Tibial artery (tissue), 4 donors: Measurements from ENCODE around the gene PTPRU.

Experiments used
- DNase-seq, 2 donors: peaks; one replicate each; pipeline ENCODE4 v3.0.0-alpha.2; 2019
- H3K27ac ChIP-seq, 2 donors: fragments of 200-600 bp; sonication (generic) in 1 of 2; 1 replicate in 1 of 2; 2 replicates in 1 of 2; pipeline ENCODE4 v1.5.1; 2018 to 2019; ENCODE audit warnings: mild to moderate bottlenecking in 1 of 2
- H3K27me3 ChIP-seq, 2 donors: fragments of 200-600 bp; sonication (generic) in 1 of 2; one replicate each; pipeline versions ENCODE4 v1.5.1 to v1.6.0; 2016 to 2019
- H3K36me3 ChIP-seq, 3 donors: fragments of 200-600 bp; sonication (generic) in 2 of 3; one replicate each; pipeline ENCODE4 v1.5.1; 2016 to 2019; ENCODE audit warnings: mild to moderate bottlenecking in 2 of 3
- H3K4me1 ChIP-seq, 4 donors: fragments of 200-600 bp; sonication (generic) in 2 of 4; 1 replicate in 3 of 4; 2 replicates in 1 of 4; pipeline ENCODE4 v1.5.1; 2016 to 2019
- H3K4me3 ChIP-seq, 2 donors: fragments of 200-600 bp; sonication (generic) in 1 of 2; 1 replicate in 1 of 2; 2 replicates in 1 of 2; pipeline ENCODE4 v1.5.1; 2018 to 2019; ENCODE audit warnings: mild to moderate bottlenecking in 2 of 2
- H3K9me3 ChIP-seq, 3 donors: fragments of 200-600 bp; sonication (generic) in 1 of 3; one replicate each; pipeline ENCODE4 v1.5.1; 2016 to 2019
- intact Hi-C: fragments of 100-400 bp; cut with DNase I; formaldehyde crosslinking; loops from one replicate; pipeline ENCODE4 v1.15.0; 2023; ENCODE audit warnings: low total_unique reads
- TF ChIP-seq, protein P1 (sequence below), 2 experiments: fragments of 200-600 bp in 1 of 2; fragments of 450-650 bp in 1 of 2; IDR thresholded peaks; one replicate each; pipeline ENCODE4 v1.5.1; 2017 to 2019; ENCODE audit warnings: antibody characterized with exemption in 2 of 2, mild to moderate bottlenecking in 1 of 2, moderate library complexity in 1 of 2

The PTPRU gene

DNA sequence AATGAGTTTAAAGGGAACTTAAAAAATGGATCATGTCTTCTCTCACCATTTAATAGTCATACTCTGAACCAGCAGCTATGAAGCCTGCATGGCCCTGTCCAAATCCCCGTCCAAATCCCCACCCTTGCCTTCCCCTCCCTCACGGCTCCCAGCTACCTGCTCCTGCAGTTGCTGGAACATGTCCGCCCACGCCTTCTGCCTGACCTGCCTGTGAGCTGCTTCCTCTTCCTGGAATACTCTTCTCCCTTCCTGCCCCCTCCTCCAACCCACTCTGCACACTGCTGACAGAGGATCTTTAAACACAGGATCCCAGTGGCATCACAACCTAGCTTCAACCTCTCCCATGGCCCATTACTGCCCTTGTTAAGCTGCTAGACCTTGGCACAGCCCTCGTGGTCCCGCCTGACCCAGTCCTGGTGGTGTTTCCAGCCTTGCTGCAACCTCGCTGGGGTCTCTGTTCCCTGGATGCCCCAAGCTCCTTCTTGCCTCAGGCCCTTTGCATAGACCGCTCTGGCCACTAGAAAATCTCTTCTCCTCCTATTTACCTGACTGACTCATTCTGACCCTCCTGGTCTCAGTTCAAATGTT lies 118.3 kb downstream of the PTPRU start:
- Histone ChIP-seq H3K27ac (no peak overlapping the region), H3K36me3 (no peaks in the 10 kb centered on the region), H3K9me3 (no peaks in the 10 kb centered on the region), H3K4me1 (no peaks in the 10 kb centered on the region), H3K4me3 (no peak overlapping the region), H3K27me3 (peaks cover 0 to 40% of the 10 kb centered on the region in 2 donors)
- no peak for DNase-seq
- TF ChIP-seq, protein P1, sequence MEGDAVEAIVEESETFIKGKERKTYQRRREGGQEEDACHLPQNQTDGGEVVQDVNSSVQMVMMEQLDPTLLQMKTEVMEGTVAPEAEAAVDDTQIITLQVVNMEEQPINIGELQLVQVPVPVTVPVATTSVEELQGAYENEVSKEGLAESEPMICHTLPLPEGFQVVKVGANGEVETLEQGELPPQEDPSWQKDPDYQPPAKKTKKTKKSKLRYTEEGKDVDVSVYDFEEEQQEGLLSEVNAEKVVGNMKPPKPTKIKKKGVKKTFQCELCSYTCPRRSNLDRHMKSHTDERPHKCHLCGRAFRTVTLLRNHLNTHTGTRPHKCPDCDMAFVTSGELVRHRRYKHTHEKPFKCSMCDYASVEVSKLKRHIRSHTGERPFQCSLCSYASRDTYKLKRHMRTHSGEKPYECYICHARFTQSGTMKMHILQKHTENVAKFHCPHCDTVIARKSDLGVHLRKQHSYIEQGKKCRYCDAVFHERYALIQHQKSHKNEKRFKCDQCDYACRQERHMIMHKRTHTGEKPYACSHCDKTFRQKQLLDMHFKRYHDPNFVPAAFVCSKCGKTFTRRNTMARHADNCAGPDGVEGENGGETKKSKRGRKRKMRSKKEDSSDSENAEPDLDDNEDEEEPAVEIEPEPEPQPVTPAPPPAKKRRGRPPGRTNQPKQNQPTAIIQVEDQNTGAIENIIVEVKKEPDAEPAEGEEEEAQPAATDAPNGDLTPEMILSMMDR (IDR thresholded peaks at IDR 0.05), result no peak
- intact Hi-C loops, result no loop called here

GRCh38 chr1:29355375-29355774 lies 119.1 kb downstream of the PTPRU start:
- Histone ChIP-seq H3K9me3 (no peaks in the 10 kb centered on the region), H3K4me1 (no peaks in the 10 kb centered on the region), H3K36me3 (no peaks in the 10 kb centered on the region), H3K4me3 (no peak overlapping the region), H3K27ac (no peak overlapping the region), H3K27me3 (peaks cover 0 to 33% of the 10 kb centered on the region in 2 donors)
- intact Hi-C loops, result no loop called here
- TF ChIP-seq, protein P1 (IDR thresholded peaks at IDR 0.05), result no peak
- no peak for DNase-seq

DNA sequence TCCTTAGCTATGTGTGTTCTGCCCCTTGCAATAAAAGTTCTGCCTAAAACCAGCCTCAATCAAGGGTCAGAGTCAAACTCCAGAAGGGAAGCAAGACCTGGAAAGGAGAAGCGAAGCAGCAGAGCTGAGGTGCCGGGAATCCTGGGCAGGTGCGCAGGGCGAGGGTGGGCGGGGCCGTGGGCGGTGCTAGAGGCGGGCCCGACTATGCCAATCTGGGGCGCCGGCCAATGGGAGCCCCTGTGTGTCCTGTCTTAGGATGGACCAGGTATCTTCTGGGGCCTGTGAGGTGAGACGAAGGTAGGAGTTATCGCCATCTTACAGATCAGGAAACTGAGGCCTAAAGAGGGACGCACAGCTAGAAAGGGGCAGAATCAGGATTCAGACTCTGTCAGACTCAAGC lies 120.3 kb downstream of the PTPRU start:
- Histone ChIP-seq H3K27ac (no peak overlapping the region), H3K4me3 (no peak overlapping the region), H3K36me3 (no peaks in the 10 kb centered on the region), H3K4me1 (no peaks in the 10 kb centered on the region), H3K9me3 (no peaks in the 10 kb centered on the region), H3K27me3 (peaks cover 0 to 31% of the 10 kb centered on the region in 2 donors)
- TF ChIP-seq, protein P1 (IDR thresholded peaks at IDR 0.05), result no peak
- intact Hi-C loops, result no loop called here
- DNase-seq, result no peak

DNA sequence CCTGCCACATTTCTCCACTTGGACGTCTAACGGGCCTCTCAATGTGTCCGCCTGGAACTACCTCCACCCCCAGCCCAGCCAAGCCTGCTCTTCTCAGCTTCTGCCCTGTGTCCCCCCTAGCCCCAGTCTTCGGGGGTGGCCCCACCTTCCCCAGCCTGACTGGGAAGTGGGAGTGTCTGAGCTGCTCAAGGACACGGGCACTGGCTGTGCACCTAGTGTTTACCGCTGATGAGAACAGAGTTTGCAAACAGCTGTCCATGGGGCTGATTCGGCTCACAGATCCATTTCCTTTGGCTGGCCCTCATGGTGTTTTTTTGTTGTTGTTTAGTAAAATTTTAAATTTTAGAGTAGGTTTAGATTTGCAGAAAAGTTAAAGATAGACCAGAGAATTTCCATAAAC lies 121.1 kb downstream of the PTPRU start:
- H3K4me3 ChIP-seq, result no peak overlapping the region
- DNase-seq, result no peak
- no peaks in the 10 kb centered on the region for H3K4me1 ChIP-seq
- H3K27me3 ChIP-seq, result peaks cover 0 to 31% of the 10 kb centered on the region in 2 donors
- no peak overlapping the region for H3K27ac ChIP-seq
- intact Hi-C loops, result no loop called here
- no peaks in the 10 kb centered on the region for H3K9me3 ChIP-seq
- H3K36me3 ChIP-seq, result no peaks in the 10 kb centered on the region
- TF ChIP-seq, protein P1 (IDR thresholded peaks at IDR 0.05), result no peak

DNA sequence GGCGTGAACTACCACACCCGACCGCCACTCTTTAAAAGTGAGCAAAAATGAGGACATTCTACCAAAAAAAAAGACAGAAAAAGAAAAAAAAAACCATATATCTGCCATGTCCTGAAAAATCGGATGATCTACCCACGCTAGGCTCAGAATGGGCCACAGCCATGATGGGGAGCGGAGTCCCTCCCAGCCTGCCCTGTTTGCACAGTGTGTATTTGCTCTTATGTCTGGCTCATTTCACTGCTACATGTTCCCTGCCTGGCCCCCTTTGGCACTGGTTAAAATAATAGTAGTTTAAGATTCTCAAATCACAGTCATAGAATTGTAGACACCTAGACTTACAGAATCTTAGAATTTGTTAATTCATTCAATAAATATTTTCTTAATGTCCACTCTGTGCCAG lies 121.9 kb downstream of the PTPRU start:
- intact Hi-C loops, result no loop called here
- TF ChIP-seq, protein P1 (IDR thresholded peaks at IDR 0.05), result no peak
- no peaks in the 10 kb centered on the region for H3K36me3 ChIP-seq
- no peak overlapping the region for H3K27ac ChIP-seq
- peaks cover 0 to 28% of the 10 kb centered on the region in 2 donors for H3K27me3 ChIP-seq
- DNase-seq, result no peak
- no peaks in the 10 kb centered on the region for H3K9me3 ChIP-seq
- H3K4me3 ChIP-seq, result no peak overlapping the region
- no peaks in the 10 kb centered on the region for H3K4me1 ChIP-seq

- no peak for DNase-seq
- H3K9me3 ChIP-seq, result no peaks in the 10 kb centered on the region
- H3K27me3 ChIP-seq, result peaks cover 0 to 31% of the 10 kb centered on the region in 2 donors
- H3K4me3 ChIP-seq, result no peak overlapping the region
- TF ChIP-seq, protein P1 (IDR thresholded peaks at IDR 0.05), result no peak
- H3K4me1 ChIP-seq, result no peaks in the 10 kb centered on the region
- H3K36me3 ChIP-seq, result no peaks in the 10 kb centered on the region
- no peak overlapping the region for H3K27ac ChIP-seq
- intact Hi-C loops, result no loop called here
Measured at GRCh38 chr1:29360768-29361167, 124.4 kb downstream of the PTPRU start.
